Mesendoderm (in vitro differentiated cells): ENCODE measurements around the gene CAND2.

Experiments
- DNase-seq: peaks from one replicate; pipeline ENCODE4 v3.0.0; 2013
- H2AK5ac ChIP-seq: 2 replicates; pipeline ENCODE4 v1.6.1; 2013; ENCODE audit warnings: low read length, inconsistent platforms
- H2BK120ac ChIP-seq: 2 replicates; pipeline ENCODE4 v1.6.1; 2013; ENCODE audit warnings: low read depth, mild to moderate bottlenecking, low read length, moderate library complexity, mixed read lengths
- H2BK15ac ChIP-seq: replicated peaks from 2 replicates; pipeline ENCODE4 v1.6.1; 2013; ENCODE audit warnings: low read depth, mild to moderate bottlenecking, moderate library complexity
- H2BK5ac ChIP-seq: 2 replicates; pipeline ENCODE4 v1.6.1; 2013; ENCODE audit warnings: low read length, inconsistent platforms
- H3K18ac ChIP-seq: 2 replicates; pipeline ENCODE4 v1.6.1; 2013; ENCODE audit warnings: mild to moderate bottlenecking, low read length, mixed read lengths
- H3K23ac ChIP-seq: one replicate; pipeline ENCODE4 v1.6.1; 2013; ENCODE audit warnings: low read length
- H3K27ac ChIP-seq: 2 replicates; pipeline ENCODE4 v1.5.1; 2013; ENCODE audit warnings: low read depth, mild to moderate bottlenecking, inconsistent platforms, low read length, moderate library complexity
- H3K27me3 ChIP-seq: 2 replicates; pipeline ENCODE4 v1.6.1; 2013; ENCODE audit warnings: low read length, control low read depth, mild to moderate bottlenecking, inconsistent platforms; ENCODE audit not compliant: insufficient read depth, poor library complexity
- H3K36me3 ChIP-seq: 2 replicates; pipeline ENCODE4 v1.6.1; 2013; ENCODE audit warnings: low read length, inconsistent platforms; ENCODE audit not compliant: control insufficient read depth, insufficient read depth
- H3K4ac ChIP-seq: one replicate; pipeline ENCODE4 v1.6.1; 2013; ENCODE audit warnings: low read depth, mild to moderate bottlenecking, low read length, moderate library complexity
- H3K4me1 ChIP-seq: 2 replicates; pipeline ENCODE4 v1.6.1; 2013; ENCODE audit warnings: low read depth, low read length, inconsistent platforms; ENCODE audit not compliant: control insufficient read depth
- H3K4me2 ChIP-seq: 2 replicates; pipeline ENCODE4 v1.6.1; 2013; ENCODE audit warnings: low read length
- H3K4me3 ChIP-seq: 2 replicates; pipeline ENCODE4 v1.5.1; 2013; ENCODE audit warnings: mild to moderate bottlenecking, low read length
- H3K56ac ChIP-seq: one replicate; pipeline ENCODE4 v1.6.1; 2013; ENCODE audit warnings: low read length
- H3K79me1 ChIP-seq: 2 replicates; pipeline ENCODE4 v1.6.1; 2013; ENCODE audit warnings: low read length, inconsistent platforms
- H3K79me2 ChIP-seq: 2 replicates; pipeline ENCODE4 v1.6.1; 2013; ENCODE audit warnings: mild to moderate bottlenecking, low read length; ENCODE audit not compliant: control insufficient read depth, insufficient read depth
- H3K9ac ChIP-seq: 2 replicates; pipeline ENCODE4 v1.6.1; 2013; ENCODE audit warnings: low read length, inconsistent platforms
- H4K5ac ChIP-seq: one replicate; pipeline ENCODE4 v1.6.1; 2013; ENCODE audit warnings: low read length
- H4K8ac ChIP-seq: one replicate; pipeline ENCODE4 v1.6.1; 2013; ENCODE audit warnings: low read depth, mild to moderate bottlenecking, control low read depth, low read length, moderate library complexity
- WGBS: extraction: QIAGEN DNeasy Blood & Tissue Kit; methylation state at CpG from one replicate; pipeline ENCODE4 v1.1.7; 2013; ENCODE audit warnings: low lambda C conversion rate, missing lambda C conversion rate; ENCODE audit not compliant: insufficient coverage; ENCODE audit errors: extremely low coverage; 5-methylcytosine and 5-hydroxymethylcytosine counted together

The CAND2 gene

GRCh38 chr3:12829886-12830784 lies 33.7 kb downstream of the CAND2 start:
- Histone ChIP-seq H4K5ac (no peak overlapping the region), H2BK15ac (no peak overlapping the region), H3K23ac (no peak overlapping the region), H3K4me2 (no peak overlapping the region), H3K4me1 (no peaks in the 10 kb centered on the region), H3K27me3 (no peaks in the 10 kb centered on the region), H3K9ac (no peak overlapping the region), H3K36me3 (peaks cover 10% of the 10 kb centered on the region), H3K4ac (no peak overlapping the region), H3K56ac (no peak overlapping the region), H3K79me1 (no peaks in the 10 kb centered on the region), H3K4me3 (no peak overlapping the region), H3K79me2 (no peaks in the 10 kb centered on the region), H2BK120ac (no peak overlapping the region), H4K8ac (no peak overlapping the region), H2AK5ac (no peak overlapping the region), H3K27ac (no peak overlapping the region), H2BK5ac (no peak overlapping the region), H3K18ac (no peak overlapping the region)
- peak; percentile 57 for DNase-seq
- WGBS = no CpG with 5 or more reads among the region's 17 CpGs

GRCh38 chr3:12830785-12831156 lies 34.3 kb downstream of the CAND2 start:
- no CpG with 5 or more reads among the region's 4 CpGs for WGBS
- Histone ChIP-seq H4K5ac (no peak overlapping the region), H3K4me2 (no peak overlapping the region), H2BK5ac (no peak overlapping the region), H2AK5ac (no peak overlapping the region), H3K4me1 (no peaks in the 10 kb centered on the region), H2BK15ac (no peak overlapping the region), H3K18ac (no peak overlapping the region), H4K8ac (no peak overlapping the region), H3K56ac (no peak overlapping the region), H2BK120ac (no peak overlapping the region), H3K27me3 (no peaks in the 10 kb centered on the region), H3K79me1 (no peaks in the 10 kb centered on the region), H3K9ac (no peak overlapping the region), H3K79me2 (no peaks in the 10 kb centered on the region), H3K4me3 (no peak overlapping the region), H3K23ac (no peak overlapping the region), H3K36me3 (peaks cover 17% of the 10 kb centered on the region), H3K27ac (no peak overlapping the region), H3K4ac (no peak overlapping the region)
- DNase-seq = no peak

- Histone ChIP-seq H2AK5ac (no peak overlapping the region), H3K56ac (no peak overlapping the region), H3K27me3 (no peaks in the 10 kb centered on the region), H3K4ac (no peak overlapping the region), H3K4me1 (no peaks in the 10 kb centered on the region), H3K4me3 (no peak overlapping the region), H3K23ac (no peak overlapping the region), H3K79me2 (peaks cover 2% of the 10 kb centered on the region), H3K18ac (no peak overlapping the region), H3K27ac (no peak overlapping the region), H2BK5ac (no peak overlapping the region), H3K79me1 (peaks cover 3% of the 10 kb centered on the region), H2BK120ac (no peak overlapping the region), H4K8ac (no peak overlapping the region), H3K4me2 (no peak overlapping the region), H3K36me3 (peaks cover 19% of the 10 kb centered on the region), H4K5ac (no peak overlapping the region), H3K9ac (no peak overlapping the region), H2BK15ac (no peak overlapping the region)
- WGBS = no CpG with 5 or more reads among the region's 5 CpGs
- no peak for DNase-seq
These were observed 34.9 kb downstream of the CAND2 start for GRCh38 chr3:12831301-12831866.

- Histone ChIP-seq H3K27me3 (no peaks in the 10 kb centered on the region), H2BK15ac (no peak overlapping the region), H3K4me1 (no peaks in the 10 kb centered on the region), H2AK5ac (no peak overlapping the region), H3K79me1 (peaks cover 11% of the 10 kb centered on the region), H3K4ac (no peak overlapping the region), H3K9ac (no peak overlapping the region), H4K5ac (no peak overlapping the region), H3K23ac (no peak overlapping the region), H3K4me3 (no peak overlapping the region), H3K18ac (no peak overlapping the region), H2BK5ac (no peak overlapping the region), H3K27ac (no peak overlapping the region), H3K4me2 (no peak overlapping the region), H4K8ac (no peak overlapping the region), H3K79me2 (peaks cover 13% of the 10 kb centered on the region), H2BK120ac (no peak overlapping the region), H3K36me3 (peaks cover 27% of the 10 kb centered on the region), H3K56ac (no peak overlapping the region)
- WGBS = no CpG with 5 or more reads among the region's 7 CpGs
- DNase-seq = no peak
These were observed 36.1 kb downstream of the CAND2 start for GRCh38 chr3:12832350-12833221.

- H3K56ac ChIP-seq = no peak overlapping the region
- peaks cover 30% of the 10 kb centered on the region for H3K36me3 ChIP-seq
These were observed 37.0 kb downstream of the CAND2 start for GRCh38 chr3:12833222-12834161.

More at GRCh38 chr3:12833222-12834161, 37.0 kb downstream of the CAND2 start:
- Histone ChIP-seq H3K4ac (no peak overlapping the region), H3K4me1 (peaks cover 2% of the 10 kb centered on the region), H4K5ac (no peak overlapping the region), H2AK5ac (no peak overlapping the region), H3K27me3 (no peaks in the 10 kb centered on the region), H3K79me1 (peaks cover 13% of the 10 kb centered on the region), H3K79me2 (peaks cover 22% of the 10 kb centered on the region), H3K27ac (no peak overlapping the region), H3K18ac (no peak overlapping the region), H2BK5ac (no peak overlapping the region), H2BK120ac (no peak overlapping the region), H2BK15ac (no peak overlapping the region), H4K8ac (no peak overlapping the region), H3K4me3 (no peak overlapping the region), H3K9ac (no peak overlapping the region), H3K23ac (no peak overlapping the region), H3K4me2 (no peak overlapping the region)
- peak; percentile 52 for DNase-seq
- no CpG with 5 or more reads among the region's 13 CpGs for WGBS
